HG03196 (cell line): Measurements from ENCODE around the gene GNG2.

Source experiments
- ATAC-seq: cut with Tn5 transposase; IDR thresholded peaks from one replicate; pipeline ENCODE4 v1.9.1; 2021; ENCODE audit not compliant: unreplicated experiment

GNG2 gene

DNA sequence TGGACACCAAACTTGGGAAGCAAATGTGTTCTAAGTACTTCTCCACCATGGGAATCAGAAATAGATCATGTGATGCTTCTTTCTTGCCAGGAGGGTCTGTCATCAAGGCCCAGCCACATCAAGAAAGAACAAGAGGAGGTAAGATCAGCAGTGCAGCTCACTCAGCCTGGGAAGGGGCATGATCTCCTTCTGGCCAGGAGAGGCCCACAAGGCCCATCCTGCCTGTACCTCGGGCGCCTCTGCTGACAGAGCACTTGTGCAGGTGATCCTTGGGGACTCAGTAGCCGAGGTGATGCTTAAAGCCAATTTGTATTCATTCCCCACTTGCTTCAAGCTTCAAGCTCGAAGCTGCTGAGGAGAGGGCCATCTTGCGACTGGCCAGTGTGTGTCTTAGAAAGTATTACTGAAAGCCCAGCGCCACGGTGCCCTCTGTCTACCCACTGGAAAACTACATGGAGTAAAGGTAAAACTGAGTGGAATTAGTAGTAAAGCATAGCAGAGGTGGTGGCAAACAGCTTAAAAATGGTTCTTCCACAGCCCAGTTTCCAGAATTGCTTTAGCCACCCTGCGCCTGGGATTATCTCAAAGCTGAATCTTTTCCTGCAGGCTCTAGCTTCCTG lies 155.1 kb downstream of the GNG2 start:
- no peak for ATAC-seq

DNA sequence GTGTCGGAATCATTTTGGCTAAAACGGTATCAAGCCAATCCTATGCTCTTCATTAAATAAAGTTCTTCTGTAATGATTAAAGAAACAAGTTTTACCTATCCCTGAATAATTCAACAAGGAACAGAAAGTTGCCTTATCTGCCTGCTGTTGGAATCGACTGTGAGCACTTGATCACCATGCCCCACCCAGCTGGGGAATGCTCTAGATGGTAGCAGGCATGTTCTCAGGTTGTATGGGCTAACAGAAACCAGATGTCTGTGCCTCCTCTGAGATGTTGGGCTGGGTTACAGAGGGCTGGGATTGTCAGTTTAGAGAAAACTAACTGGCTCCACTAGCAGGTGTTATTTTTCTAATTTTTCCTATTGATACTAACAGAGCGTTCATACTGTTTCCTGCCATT lies 157.8 kb downstream of the GNG2 start:
- ATAC-seq: no peak

DNA sequence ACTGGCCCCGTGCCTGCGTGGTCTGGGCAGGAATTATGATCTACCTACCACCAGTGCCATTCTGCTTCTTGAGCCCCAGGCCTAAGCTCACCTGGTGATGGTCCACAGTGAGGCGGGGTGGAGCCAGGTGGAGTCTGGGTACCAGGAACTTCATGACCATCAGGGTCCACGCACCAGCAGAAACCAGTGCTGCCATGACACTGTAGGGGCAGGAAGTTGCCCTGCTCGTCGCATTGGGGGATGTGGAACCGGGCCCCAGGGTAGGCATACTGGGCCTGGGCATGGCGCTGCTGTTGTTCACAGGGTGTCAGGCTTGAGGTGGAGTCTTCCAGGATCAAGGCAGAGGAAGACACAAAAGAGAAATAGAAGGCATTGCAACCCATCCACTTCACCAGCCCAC lies 158.6 kb downstream of the GNG2 start:
- ATAC-seq: no peak
